Measurements from ENCODE around the gene DNLZ.

DNLZ gene

DNA sequence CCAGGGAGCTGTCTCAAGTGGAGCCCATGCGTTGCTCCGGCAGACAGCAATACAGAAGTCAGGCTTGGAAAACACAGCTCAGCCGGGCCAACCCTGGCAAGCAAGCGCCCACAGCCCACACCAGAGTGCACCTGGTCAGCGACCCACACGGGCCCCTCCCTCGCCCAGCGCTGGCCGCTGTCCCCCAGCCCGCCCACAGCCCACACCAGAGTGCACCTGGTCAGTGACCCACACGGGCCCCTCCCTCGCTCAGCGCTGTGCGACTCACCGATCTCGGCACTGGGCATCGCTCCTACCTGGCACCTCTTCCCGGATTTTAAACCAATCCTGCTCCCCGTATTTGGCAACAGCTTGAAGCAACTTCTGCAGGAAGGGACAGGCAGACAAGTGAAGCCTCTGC is 23.7 kb upstream of the DNLZ start:
- TF ChIP-seq, protein P1, sequence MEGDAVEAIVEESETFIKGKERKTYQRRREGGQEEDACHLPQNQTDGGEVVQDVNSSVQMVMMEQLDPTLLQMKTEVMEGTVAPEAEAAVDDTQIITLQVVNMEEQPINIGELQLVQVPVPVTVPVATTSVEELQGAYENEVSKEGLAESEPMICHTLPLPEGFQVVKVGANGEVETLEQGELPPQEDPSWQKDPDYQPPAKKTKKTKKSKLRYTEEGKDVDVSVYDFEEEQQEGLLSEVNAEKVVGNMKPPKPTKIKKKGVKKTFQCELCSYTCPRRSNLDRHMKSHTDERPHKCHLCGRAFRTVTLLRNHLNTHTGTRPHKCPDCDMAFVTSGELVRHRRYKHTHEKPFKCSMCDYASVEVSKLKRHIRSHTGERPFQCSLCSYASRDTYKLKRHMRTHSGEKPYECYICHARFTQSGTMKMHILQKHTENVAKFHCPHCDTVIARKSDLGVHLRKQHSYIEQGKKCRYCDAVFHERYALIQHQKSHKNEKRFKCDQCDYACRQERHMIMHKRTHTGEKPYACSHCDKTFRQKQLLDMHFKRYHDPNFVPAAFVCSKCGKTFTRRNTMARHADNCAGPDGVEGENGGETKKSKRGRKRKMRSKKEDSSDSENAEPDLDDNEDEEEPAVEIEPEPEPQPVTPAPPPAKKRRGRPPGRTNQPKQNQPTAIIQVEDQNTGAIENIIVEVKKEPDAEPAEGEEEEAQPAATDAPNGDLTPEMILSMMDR (IDR thresholded peaks at IDR 0.05; ENCODE audit: borderline replicate concordance, insufficient read depth, low read depth, low read length), result no peak

GRCh38 chr9:136386018-136386417 is 22.5 kb upstream of the DNLZ start:
- TF ChIP-seq, protein P1 (IDR thresholded peaks at IDR 0.05; ENCODE audit: borderline replicate concordance, insufficient read depth, low read depth, low read length), result no peak
- no peak overlapping the region for H3K4me3 ChIP-seq (ENCODE audit: low read depth, low read length)

More for the DNA sequence above, 23.7 kb upstream of the DNLZ start:
- no peak overlapping the region for H3K4me3 ChIP-seq (ENCODE audit: low read depth, low read length)

- TF ChIP-seq, protein P1 (IDR thresholded peaks at IDR 0.05; ENCODE audit: borderline replicate concordance, insufficient read depth, low read depth, low read length), result no peak
- no peak overlapping the region for H3K4me3 ChIP-seq (ENCODE audit: low read depth, low read length)
Measured at GRCh38 chr9:136385015-136385414, 21.5 kb upstream of the DNLZ start.

- H3K4me3 ChIP-seq (ENCODE audit: low read depth, low read length), result no peak overlapping the region
- TF ChIP-seq, protein P1 (IDR thresholded peaks at IDR 0.05; ENCODE audit: borderline replicate concordance, insufficient read depth, low read depth, low read length), result no peak
Measured at GRCh38 chr9:136383436-136383835, 19.9 kb upstream of the DNLZ start.

DNA sequence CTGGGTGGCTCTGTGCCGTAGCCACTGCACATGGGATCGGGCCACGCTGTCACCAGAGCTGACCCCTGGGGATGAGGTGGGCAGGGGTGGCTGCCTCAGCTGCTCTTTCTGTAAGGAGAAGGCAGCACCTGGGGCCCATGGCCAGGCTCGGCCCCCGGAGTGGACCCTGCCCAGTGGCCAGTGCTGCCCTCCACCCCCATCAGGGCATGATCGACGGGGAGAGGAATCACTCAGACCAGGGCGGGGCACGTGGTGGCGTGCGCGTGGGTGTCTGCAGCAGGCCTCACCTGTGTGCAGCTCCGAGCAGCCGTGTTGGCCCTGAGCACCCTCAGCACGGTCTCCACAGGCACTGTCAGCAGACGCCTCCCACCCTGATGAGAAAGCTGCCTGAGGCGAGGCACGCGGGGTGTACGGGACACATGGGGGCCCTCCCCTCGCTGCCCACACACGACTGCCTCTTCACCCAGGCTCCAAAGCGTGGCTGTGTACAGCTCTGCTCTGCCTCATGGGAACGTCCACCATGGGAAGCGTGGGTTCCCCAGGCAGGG is 18.5 kb upstream of the DNLZ start:
- TF ChIP-seq, protein P1 (IDR thresholded peaks at IDR 0.05; ENCODE audit: borderline replicate concordance, insufficient read depth, low read depth, low read length), result no peak
- no peak overlapping the region for H3K4me3 ChIP-seq (ENCODE audit: low read depth, low read length)

DNA sequence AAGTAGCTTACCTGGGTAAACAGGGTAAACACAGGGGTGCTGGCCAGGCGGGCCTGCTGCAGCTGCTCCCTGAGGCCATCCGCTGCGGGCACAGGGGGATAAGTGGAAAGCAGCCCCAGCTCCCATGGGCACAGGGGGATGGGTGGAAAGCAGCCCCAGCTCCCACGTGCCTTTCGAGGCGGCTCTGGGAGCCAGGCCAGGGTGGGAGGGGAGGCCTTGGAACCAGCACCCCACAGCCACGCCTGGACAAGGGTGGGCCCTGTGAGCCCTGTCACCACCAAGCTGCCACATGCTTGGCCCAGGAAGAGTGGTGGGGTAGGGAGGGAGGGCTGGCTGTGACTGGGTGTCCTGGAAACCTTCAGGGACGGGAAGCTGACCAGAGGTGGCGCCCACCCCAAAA is 17.8 kb upstream of the DNLZ start:
- H3K4me3 ChIP-seq (ENCODE audit: low read depth, low read length), result no peak overlapping the region
- TF ChIP-seq, protein P1 (IDR thresholded peaks at IDR 0.05; ENCODE audit: borderline replicate concordance, insufficient read depth, low read depth, low read length), result no peak

DNA sequence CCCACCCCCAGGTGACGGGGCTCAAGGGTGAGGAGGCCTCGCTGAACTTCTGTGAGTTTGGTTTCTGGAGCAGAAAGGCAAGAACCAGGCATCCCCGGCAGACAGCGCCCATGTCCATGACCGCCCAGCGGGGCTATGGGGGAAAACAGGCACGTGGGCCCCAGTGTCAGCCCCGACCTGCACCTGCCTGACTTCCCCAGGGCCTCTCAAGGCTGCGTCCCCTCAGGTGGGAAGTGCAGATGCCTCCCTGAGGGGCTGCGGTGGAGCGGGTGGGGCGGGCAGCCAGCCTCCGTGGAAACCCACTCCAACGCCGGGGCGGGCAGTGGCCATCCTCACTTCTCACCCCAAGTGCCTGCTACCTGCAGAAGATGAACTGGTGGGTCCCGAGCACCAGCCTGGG is 16.8 kb upstream of the DNLZ start:
- no peak overlapping the region for H3K4me3 ChIP-seq (ENCODE audit: low read depth, low read length)
- TF ChIP-seq, protein P1 (IDR thresholded peaks at IDR 0.05; ENCODE audit: borderline replicate concordance, insufficient read depth, low read depth, low read length), result no peak
